ENCODE results near the gene USP47. TPM values are rescaled to one million over a fixed set of nuclear protein-coding genes. Genes with fewer than 3 reads are reported as not detected.

The USP47 gene
- total and polyA plus RNA-seq, 10 donors: 13.7 to 80.8 (median 48.2) TPM

GRCh38 chr11:11841116-11841722 lies 553 bp upstream of the USP47 start:
- no peaks in the 10 kb centered on the region for H3K36me3 ChIP-seq
- peak overlapping the region; percentile 60 to 82 (median 68) for H3K4me3 ChIP-seq
- no peak for DNase-seq
- no peaks in the 10 kb centered on the region for H3K9me3 ChIP-seq
- peaks cover 24 to 47% (median 40%) of the 10 kb centered on the region in 6 donors for H3K4me1 ChIP-seq
- peak overlapping the region; percentile 91 to 99 (median 98) for H3K27ac ChIP-seq
- WGBS, 5 donors: 4 to 8% (median 7%) methylated on average over 19 to 21 of the region's 21 CpGs
- no peak for TF ChIP-seq POLR2A (IDR thresholded peaks at IDR 0.05)
- no peak for TF ChIP-seq POLR2AphosphoS5 (IDR thresholded peaks at IDR 0.05)
- TF ChIP-seq CTCF (IDR thresholded peaks at IDR 0.05 in 8 of 11, conservative IDR thresholded peaks at IDR 0.05 in 3 of 11): peak in 3 of 11 experiments; percentile 13 to 66 (median 55)
- intact Hi-C loops (cut with DNase I; ENCODE audit: low total_unique reads): no loop called here
- no peaks in the 10 kb centered on the region for H3K27me3 ChIP-seq (replicated peaks in 1 of 7)

- 0 to 1% (median 1%) methylated on average over 18 of the region's 18 CpGs for WGBS, 5 donors
- intact Hi-C loops (cut with DNase I; ENCODE audit: low total_unique reads): no loop called here
- H3K9me3 ChIP-seq: no peaks in the 10 kb centered on the region
- H3K36me3 ChIP-seq: no peaks in the 10 kb centered on the region
- H3K27ac ChIP-seq: peak overlapping the region; percentile 91 to 99 (median 98)
- H3K4me3 ChIP-seq: peak overlapping the region; percentile 60 to 82 (median 68)
- DNase-seq: no peak
- peaks cover 24 to 60% (median 52%) of the 10 kb centered on the region in 6 donors for H3K4me1 ChIP-seq
- TF ChIP-seq POLR2AphosphoS5 (IDR thresholded peaks at IDR 0.05): peak in 1 of 3 donors; percentile 73
- TF ChIP-seq CTCF (IDR thresholded peaks at IDR 0.05 in 8 of 11, conservative IDR thresholded peaks at IDR 0.05 in 3 of 11): no peak
- peak in 1 of 3 donors; percentile 62 for TF ChIP-seq POLR2A (IDR thresholded peaks at IDR 0.05)
- H3K27me3 ChIP-seq (replicated peaks in 1 of 7): no peaks in the 10 kb centered on the region
Observed at GRCh38 chr11:11842421-11843008, 743 bp downstream of the USP47 start.

GRCh38 chr11:11843211-11843621 lies 1.4 kb downstream of the USP47 start:
- peaks cover 24 to 67% (median 59%) of the 10 kb centered on the region in 6 donors for H3K4me1 ChIP-seq
- TF ChIP-seq POLR2AphosphoS5 (IDR thresholded peaks at IDR 0.05) (no peak), POLR2A (IDR thresholded peaks at IDR 0.05) (no peak), CTCF (IDR thresholded peaks at IDR 0.05 in 8 of 11, conservative IDR thresholded peaks at IDR 0.05 in 3 of 11) (no peak)
- peak overlapping the region; percentile 60 to 82 (median 68) for H3K4me3 ChIP-seq
- peak overlapping the region; percentile 91 to 99 (median 98) for H3K27ac ChIP-seq
- H3K9me3 ChIP-seq: no peaks in the 10 kb centered on the region
- 0 to 4% (median 2%) methylated on average over 3 of the region's 3 CpGs for WGBS, 5 donors
- no peaks in the 10 kb centered on the region for H3K27me3 ChIP-seq (replicated peaks in 1 of 7)
- no peak for DNase-seq
- intact Hi-C loops (cut with DNase I; ENCODE audit: low total_unique reads): no loop called here
- H3K36me3 ChIP-seq: no peaks in the 10 kb centered on the region

- WGBS, 5 donors: 2 to 5% (median 3%) methylated on average over 2 of the region's 2 CpGs
- peak overlapping the region in 6 of 8 donors; percentile 64 to 82 (median 68) for H3K4me3 ChIP-seq
- no peaks in the 10 kb centered on the region for H3K36me3 ChIP-seq
- peaks cover 25 to 72% (median 63%) of the 10 kb centered on the region in 6 donors for H3K4me1 ChIP-seq
- no peaks in the 10 kb centered on the region for H3K27me3 ChIP-seq (replicated peaks in 1 of 7)
- H3K27ac ChIP-seq: peak overlapping the region; percentile 24 to 99 (median 98)
- TF ChIP-seq POLR2A (IDR thresholded peaks at IDR 0.05) (no peak), POLR2AphosphoS5 (IDR thresholded peaks at IDR 0.05) (no peak), CTCF (IDR thresholded peaks at IDR 0.05 in 8 of 11, conservative IDR thresholded peaks at IDR 0.05 in 3 of 11) (no peak)
- DNase-seq: no peak
- no peaks in the 10 kb centered on the region for H3K9me3 ChIP-seq
- intact Hi-C loops (cut with DNase I; ENCODE audit: low total_unique reads): no loop called here
Observed at GRCh38 chr11:11843642-11844041, 1.9 kb downstream of the USP47 start.

All from spleen (tissue), 11 donors.